GM21423 (cell line): ENCODE results near the gene TTPAL.
"Not testable (repeated sequence)": the region's sequence is repeated elsewhere in the genome, so short reads cannot be mapped to it uniquely, and the experiment has no call there.

Experiments used
- ATAC-seq: cut with Tn5 transposase; IDR thresholded peaks from one replicate; pipeline ENCODE4 v1.9.1; 2021; ENCODE audit warnings: mild to moderate bottlenecking, moderate library complexity; ENCODE audit not compliant: unreplicated experiment

The TTPAL gene

DNA sequence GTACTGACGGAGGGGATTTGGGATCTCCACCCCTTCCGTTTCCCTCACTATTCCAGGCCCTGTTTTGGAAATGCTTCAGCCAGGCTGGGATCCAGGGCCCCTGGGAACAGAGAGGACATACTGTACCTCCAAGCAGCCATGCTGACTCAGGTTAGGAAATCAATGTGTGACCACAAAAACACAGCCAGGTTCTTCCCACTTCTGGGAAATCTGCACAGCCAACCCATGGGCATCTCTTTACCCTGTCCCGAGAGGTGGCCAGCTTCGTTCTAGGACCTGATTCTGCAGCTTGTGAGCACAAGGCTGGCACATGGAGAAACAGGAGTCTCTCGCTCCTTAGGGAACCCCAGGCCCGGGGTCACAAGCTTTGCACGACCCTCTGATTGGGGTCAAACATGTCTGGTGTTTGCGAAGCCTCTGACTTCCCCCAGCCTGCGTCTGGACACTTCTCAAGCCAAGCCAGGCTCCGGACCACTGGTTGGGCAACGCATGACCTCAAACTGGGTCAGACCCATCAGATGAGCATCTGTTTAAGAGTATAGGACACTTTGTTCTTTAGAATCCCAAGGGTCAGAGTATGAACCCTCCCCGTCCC is 8.3 kb upstream of the TTPAL start:
- ATAC-seq, result no peak

DNA sequence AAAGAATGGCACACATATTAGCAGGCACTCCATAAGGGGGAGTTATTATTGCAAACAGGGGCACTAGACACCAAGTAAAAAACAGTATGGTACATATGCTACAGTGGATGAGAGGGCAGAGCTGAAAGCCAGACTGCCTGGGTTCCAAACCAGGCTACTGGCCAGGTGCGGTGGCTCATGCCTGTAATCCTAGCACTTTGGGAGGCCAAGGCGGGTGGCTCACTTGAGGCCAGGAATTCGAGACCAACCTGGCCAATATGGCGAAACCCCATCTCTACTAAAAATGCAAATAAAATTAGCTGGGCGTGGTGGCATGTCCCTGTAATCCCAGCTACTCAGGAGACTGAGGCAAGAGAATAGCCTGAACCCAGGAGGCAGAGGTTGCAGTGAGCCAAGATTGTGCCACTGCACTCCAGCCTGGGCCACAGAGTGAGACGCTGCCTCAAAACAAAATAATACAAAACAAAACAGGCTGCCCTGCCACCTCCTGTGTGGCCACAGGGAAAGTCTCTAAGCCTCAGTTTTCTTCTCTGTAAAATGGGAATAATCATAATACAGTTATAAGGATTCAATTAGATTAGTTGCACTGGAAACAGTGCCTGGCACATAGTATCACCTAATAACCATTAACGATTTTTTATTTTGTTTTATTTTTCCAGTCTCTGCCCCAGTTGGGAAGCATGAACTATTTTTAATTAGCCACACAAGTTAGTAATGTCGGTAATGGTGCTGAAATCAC is 7.5 kb upstream of the TTPAL start:
- no peak for ATAC-seq

DNA sequence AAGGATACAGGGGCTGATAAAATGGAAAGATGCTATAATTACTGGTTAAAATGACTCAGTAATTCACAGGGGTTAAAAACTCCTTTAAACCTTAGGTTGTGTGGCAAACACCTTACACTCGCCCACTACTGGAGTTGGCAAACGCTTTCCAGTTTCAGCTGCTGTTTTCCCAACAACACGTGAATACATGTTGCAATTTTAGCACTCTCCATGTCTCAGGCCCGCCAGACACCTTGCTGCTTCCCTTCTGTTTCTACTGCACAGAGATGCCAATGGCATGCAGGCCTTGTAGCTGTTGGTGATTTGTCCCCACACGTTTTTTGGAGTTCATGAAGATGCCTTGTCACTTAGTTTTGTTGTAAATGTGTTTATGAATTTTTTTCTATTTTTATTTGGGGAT is 5.3 kb upstream of the TTPAL start:
- ATAC-seq, result no peak

DNA sequence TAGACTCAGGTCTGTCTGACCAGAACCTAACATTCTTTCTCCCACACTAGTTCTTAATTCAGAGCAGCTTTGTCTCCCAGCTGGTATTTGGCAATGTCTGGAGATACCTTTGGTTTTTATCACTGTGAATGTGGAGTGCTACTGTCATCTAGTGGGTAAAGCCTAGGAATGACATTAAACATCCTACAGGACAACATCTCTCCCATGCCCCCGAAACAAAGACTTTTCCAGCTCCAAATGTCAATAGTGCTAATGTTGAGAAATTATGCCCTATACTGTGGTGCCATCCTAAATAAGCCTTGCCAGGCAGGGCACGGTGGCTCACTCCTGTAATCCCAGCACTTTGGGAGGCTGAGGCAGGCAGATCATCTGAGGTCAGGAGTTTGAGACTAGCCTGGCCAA is 4.2 kb upstream of the TTPAL start:
- ATAC-seq, result no peak

DNA sequence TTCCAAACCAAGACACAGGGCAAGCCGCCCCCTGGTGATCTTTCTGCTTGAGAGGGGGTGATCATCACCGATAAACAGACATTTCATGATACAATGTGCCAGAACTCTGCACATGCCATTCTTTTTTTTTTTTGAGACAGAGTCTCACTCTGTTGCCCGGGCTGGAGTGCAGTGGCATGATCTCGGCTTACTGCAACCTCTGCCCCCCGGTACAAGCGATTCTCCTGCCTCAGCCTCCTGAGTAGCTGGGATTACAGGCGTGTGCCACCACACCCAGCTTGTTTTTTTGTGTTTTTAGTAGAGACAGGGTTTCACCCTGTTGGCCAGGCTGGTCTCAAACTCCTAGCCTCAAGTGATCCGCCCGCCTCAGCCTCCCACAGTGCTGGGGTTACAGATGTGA is 3.4 kb upstream of the TTPAL start:
- ATAC-seq, result not testable (repeated sequence)

DNA sequence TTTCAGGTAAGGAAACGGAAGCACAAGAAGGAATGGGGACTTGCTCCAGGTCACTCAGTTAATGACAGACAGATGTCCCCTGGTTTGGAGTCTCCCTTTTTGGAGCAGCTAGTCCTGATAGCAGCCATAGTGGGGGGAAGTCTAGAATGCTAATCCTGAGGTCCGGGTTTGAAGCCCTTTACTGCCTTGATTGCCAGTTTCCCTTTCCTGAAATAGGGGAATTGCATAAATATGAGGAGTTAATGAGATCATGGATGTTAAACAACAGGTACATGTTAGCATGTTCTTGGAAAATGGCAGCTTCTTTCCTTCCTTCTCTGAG is 341 bp upstream of the TTPAL start:
- ATAC-seq, result no peak

DNA sequence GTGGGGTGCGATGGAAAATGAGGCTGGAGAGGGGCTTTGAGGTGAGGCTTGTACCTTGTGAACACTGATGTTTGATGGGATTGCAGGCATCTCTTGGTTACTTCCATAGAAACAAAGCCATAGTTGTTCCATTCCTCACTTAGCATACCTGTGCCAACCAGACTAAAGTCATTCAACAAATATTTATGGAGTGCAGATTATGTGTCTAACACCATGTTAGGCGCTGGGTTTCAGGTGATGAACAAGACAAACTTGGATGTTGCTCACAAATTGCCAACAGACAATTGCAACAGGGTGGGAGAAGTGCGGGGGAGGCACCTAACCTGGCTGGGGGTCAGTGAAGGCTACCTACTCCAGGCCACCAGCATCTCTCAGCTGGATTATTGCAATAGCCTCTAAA is 1.5 kb downstream of the TTPAL start:
- ATAC-seq, result no peak

DNA sequence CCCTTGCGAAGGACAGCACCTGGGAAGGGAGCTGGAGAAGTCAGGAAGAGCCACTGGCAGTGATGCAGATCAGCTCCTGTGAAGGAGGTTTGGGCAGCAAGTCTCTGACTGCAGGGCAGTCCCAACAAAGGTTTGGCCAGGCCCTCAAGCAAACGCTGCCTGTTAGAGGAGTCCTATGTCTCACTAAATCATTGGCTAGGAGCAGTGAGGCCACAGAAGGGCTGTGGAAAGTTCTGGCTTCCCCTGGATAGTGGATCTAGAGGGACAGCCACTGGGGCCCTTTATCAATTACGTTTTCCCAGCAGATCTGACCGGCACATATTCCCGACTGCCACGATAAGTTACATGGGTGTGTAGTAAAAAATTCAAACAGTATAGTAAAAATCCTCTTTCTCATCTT is 2.5 kb downstream of the TTPAL start:
- no peak for ATAC-seq

DNA sequence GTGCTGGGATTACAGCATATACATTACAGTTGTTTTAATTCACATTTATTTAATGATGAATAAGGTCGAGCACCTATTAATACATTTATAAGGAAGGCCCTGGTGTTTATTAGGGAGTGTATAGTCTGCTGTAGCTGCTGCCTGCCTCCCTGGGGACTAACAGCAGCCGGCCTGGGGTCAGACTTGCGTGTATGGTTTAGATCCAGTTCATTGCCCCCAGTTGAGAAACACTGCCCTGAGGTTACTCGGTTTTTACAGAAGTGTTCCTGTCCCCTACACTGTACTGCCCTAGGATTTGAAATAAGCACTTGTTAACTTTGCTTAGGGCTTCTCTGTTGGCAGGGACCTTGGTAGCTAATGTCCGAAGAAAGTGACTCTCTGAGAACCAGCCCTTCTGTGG is 4.0 kb downstream of the TTPAL start:
- no peak for ATAC-seq

DNA sequence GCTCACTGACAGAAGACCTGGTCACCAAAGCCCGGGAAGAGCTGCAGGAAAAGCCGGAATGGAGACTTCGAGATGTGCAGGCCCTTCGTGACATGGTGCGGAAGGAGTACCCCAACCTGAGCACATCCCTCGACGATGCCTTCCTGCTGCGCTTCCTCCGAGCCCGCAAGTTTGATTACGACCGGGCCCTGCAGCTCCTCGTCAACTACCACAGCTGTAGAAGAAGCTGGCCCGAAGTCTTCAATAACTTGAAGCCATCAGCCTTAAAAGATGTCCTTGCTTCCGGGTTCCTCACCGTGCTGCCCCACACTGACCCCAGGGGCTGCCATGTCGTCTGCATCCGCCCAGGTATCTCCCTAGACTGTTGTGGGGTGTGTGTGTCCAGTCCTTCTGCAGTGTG is 4.4 kb downstream of the TTPAL start:
- ATAC-seq, result no peak

DNA sequence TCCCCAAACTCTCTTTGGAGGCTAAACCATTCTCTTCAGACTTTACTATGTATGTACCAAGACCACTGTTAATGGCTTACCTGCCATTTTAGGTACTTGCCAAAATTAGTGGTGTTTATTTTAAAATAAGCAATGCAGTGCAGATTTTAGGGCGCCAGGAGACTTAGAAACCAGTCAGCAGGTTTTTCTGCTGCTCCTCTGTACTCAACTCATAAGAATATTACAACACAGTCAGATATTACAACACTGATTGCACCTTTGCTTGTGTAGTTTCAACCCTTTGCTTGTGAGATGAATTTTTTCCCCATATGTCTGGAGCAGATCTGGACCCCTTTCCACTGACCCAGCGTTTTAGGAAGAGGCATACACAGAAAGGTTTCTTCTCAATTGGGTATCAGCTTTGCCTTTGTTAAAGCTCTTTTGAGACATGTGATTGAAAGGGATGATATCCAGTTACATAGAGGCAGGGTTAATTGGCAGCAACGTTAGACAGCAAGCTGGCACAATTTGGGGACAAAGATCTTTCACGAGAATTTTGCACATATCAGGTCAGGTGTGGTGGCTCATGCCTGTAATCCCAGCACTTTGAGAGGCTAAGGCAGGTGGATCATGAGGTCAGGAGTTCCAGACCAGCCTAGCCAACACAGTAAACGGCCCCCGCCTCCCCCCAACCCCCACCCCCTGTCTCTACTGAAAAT is 6.2 kb downstream of the TTPAL start:
- ATAC-seq, result no peak

DNA sequence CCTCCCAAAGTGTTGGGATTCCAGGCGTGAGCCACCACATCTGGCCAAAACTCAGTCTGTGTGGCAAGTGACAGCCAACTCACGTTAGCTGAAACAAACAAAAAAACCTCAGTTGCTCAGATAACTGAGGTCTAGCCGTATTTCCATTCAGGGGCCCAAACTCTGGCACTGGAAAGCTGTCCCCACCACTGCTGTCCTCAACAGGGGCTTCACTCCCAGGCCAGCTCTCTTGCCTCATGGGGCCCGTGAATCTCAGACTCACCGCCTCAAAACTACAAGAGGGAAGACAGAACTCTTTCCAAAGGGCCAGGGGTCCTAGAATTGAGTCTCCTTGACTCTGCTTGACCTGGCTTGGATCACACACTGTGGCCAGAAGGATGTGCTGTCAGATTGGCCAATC is 7.4 kb downstream of the TTPAL start:
- ATAC-seq, result no peak

DNA sequence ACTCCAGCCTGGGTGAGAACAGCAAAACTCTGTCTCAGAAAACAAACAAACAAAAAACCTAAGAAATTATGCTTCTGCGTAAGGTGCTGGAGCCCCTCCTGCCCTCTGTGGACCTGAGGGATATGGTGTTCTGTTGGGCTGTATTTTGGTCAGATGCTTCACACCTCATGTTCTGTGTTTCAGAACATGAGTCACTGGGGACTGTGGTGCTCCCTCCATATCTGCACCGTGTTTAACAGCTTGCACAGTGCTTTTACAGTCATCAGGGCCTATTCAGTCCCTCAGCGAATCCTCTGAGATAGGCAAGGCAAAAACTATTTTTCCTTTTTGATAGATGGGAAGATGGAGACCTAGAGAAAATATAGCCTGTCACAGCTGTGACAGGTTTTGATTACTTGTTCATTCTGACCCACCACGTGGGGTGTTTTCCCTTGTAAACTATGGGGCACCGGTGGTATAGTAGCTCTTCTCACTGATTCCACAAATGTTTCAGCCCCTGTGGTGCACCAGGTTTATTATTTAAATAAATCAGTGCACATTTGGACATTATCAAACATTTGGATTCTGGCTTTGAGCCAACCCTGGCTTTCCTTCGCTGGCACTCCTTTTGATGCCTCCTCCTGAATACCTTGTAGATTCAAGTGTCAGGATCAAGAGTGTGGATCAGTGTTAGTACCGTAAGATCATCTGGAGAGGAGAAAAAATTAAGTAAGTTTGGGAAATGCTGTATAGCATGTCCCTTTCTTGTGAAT is 9.6 kb downstream of the TTPAL start:
- ATAC-seq, result no peak

DNA sequence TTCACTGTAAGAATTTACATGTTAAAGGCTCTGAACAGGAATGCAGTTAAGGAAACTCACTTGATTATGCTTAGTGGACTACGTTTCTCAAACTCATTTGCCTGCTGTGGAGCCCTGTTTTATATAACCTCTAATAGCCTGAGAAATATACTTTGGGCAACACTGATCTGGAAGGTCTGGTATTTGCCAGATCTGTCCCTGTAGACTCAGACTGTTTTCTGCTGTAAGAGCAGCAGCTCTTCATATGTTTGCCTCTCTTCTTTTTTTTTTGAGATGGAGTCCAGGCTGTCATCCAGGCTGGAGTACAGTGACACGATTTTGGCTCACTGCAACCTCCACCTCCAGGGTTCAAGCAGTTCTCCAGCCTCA is 10.1 kb downstream of the TTPAL start:
- no peak for ATAC-seq

DNA sequence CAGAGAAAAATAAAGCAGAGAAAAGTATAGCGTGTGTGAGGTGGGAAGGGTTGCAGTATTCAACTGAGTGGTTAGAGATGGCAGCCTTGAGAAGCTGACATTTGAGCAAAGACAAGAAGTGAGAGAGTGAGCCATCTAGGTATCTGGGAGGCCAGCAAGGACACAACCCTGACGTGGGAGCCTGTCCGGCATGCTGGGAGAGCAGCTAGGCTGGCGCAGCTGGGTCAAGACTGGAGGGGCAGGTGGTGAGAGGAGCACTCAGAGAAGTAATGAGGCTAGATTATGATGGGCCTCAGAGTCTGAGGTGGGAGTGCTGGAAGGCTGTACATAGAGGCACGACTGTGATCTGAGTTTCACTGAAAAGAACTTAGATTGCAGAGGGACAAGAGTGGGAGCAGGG is 12.9 kb downstream of the TTPAL start:
- ATAC-seq, result no peak

DNA sequence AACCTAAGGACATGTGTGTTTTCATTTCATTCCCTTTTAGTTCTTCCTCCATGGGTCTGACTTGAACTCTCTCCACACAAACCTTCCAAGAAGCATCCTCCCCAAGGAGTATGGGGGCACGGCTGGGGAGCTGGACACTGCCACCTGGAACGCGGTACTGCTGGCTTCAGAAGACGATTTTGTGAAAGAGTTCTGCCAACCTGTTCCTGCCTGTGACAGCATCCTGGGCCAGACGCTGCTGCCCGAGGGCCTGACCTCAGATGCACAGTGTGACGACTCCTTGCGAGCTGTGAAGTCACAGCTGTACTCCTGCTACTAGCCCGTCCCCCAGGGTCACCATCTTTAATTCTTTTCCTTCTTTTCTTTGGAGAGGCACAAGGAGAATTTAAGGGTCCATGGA is 13.5 kb downstream of the TTPAL start:
- ATAC-seq, result no peak

DNA sequence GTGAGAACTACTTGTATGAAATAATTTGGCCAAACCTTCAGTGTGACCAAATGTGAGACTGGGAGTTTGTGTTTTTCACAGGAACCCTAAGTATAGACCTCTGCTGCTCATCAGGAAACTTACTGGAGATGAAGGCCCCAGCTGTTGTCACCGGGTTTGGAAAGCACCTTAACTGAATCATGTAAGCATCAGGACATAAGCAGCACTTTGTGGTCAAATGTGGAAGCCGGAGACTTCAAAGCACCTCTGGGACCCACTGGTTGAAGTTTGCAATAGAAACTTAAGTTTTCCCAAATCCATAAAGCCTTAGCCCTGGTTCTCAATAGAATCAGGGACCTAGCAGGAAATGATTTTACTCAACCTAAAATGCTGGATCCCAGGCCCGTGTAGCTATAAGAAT is 14.3 kb downstream of the TTPAL start:
- ATAC-seq, result no peak

DNA sequence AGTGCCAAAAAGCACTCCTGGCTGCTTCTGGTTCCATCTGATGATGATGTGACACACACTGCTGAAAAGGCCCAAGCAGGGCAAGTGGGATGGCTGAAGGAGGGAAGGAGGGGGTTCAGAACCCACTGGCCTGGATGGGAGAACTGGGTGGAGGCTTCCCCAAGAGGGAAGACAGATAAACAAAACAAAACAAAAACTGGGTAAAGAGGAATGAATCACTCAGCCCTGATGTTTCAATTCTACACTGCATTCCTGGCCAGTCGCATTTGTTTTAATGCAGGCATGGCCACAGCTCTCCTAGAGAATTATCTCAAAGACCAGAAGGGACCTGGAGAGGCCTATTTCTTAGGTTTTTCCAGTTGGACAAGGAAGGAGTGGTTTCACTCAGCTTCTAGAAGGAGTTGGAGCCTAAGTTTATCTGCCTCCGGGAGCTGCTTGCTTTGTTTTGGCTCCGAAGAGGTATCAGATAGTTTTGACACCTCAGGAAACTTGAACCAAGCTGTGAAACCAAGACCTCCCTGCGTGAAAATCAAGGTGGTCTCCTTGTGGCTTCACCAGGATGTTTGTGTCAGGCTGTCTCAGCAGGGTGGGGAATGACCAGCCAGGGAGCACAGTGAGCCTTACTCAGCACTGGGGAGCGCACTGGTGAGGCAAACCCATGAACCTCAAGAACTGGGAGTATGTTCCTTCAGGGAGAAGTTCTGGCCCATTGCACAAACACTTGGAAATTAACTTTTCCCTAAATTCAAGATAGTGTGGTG is 16.1 kb downstream of the TTPAL start:
- no peak for ATAC-seq

DNA sequence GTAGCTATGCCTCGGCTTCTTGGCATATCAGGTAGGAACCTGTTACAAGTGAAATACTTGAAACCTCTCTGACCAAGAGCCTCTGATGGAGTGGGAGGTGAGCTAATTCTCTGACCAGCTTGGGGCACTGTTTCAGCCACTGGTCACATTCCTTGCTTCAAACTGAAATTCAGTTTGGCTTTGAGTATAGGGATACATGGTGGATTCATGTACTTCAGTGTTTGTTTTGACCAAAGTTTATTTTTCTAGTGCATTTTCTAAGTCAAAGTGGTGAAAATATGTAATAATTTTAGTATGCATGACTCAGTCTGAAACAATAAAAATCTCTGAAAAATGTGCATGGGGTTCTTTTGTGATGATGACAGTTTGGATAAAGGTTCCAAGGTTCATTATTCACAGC is 18.6 kb downstream of the TTPAL start:
- no peak for ATAC-seq

DNA sequence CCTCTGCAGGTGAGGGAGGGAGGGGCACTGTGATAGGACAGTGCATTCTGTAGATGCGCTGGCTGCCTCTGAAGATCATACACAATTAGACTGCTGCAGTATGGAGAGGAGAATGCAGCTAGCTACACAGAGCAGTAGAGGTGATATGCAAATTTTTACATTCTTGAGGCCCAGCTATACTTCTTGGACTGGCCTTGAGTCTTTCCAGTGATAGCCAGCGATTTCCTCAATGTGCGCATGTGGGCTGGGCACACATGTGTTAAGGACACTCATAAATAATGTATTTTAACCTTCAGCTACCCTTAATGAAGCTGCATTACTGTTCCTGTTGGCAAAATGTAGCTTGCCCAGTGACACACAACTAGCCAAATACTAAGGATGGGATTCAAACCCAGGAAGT is 19.0 kb downstream of the TTPAL start:
- ATAC-seq, result no peak

DNA sequence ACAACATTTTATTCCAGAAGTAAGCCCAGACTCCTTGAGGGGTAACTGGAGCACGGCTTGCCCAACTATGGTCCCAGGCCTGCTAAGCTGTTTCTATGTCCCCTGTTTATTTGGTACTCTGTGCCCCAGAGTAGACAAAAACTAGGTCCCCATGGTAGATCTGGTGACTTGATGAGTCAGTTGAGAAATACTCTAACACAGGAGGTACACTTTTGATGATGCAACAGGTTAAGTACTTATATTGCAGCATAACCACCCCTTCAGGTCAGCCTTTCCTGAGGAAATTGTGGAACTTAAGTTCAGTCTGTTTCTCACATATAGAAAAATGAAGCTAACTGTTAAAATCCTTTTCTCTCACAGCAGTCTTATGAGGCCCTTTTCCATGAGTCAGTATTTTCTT is 19.6 kb downstream of the TTPAL start:
- ATAC-seq, result no peak
